ENCODE results near the gene GORAB. TPM values are rescaled to one million over a fixed set of nuclear protein-coding genes. Genes with fewer than 3 reads are reported as not detected.

GORAB gene
- total RNA-seq, 1 donor from 2014 or later, result 10.5 TPM

GRCh38 chr1:170538687-170539086 is 6.7 kb downstream of the GORAB start:
- no peak overlapping the region for H3K4me3 Mint-ChIP-seq
- H3K4me1 Mint-ChIP-seq, result peaks cover 16% of the 10 kb centered on the region
- DNase-seq (ENCODE audit: low read depth, low spot score), result no peak
- H3K9me3 Mint-ChIP-seq, result no peaks in the 10 kb centered on the region
- H3K27me3 Mint-ChIP-seq (ENCODE audit: low read depth), result no peaks in the 10 kb centered on the region
- no peak overlapping the region for H3K27ac Mint-ChIP-seq (ENCODE audit: unreplicated experiment)
- H3K36me3 Mint-ChIP-seq (ENCODE audit: low read depth), result peaks cover 20% of the 10 kb centered on the region
- TF ChIP-seq CTCF (conservative IDR thresholded peaks at IDR 0.05), result no peak

- Mint-ChIP-seq H3K27ac (ENCODE audit: unreplicated experiment) (no peak overlapping the region), H3K4me3 (no peak overlapping the region), H3K4me1 (peaks cover 16% of the 10 kb centered on the region), H3K36me3 (ENCODE audit: low read depth) (peaks cover 21% of the 10 kb centered on the region), H3K9me3 (no peaks in the 10 kb centered on the region), H3K27me3 (ENCODE audit: low read depth) (no peaks in the 10 kb centered on the region)
- TF ChIP-seq CTCF (conservative IDR thresholded peaks at IDR 0.05), result no peak
- no peak for DNase-seq (ENCODE audit: low read depth, low spot score)
Measured at GRCh38 chr1:170539154-170539553, 7.2 kb downstream of the GORAB start.

GRCh38 chr1:170544624-170545023 is 12.7 kb downstream of the GORAB start:
- Mint-ChIP-seq H3K27ac (ENCODE audit: unreplicated experiment) (no peak overlapping the region), H3K4me3 (no peak overlapping the region), H3K27me3 (ENCODE audit: low read depth) (no peaks in the 10 kb centered on the region), H3K36me3 (ENCODE audit: low read depth) (peaks cover 30% of the 10 kb centered on the region), H3K9me3 (peaks cover 4% of the 10 kb centered on the region), H3K4me1 (no peaks in the 10 kb centered on the region)
- TF ChIP-seq CTCF (conservative IDR thresholded peaks at IDR 0.05), result no peak
- no peak for DNase-seq (ENCODE audit: low read depth, low spot score)

GRCh38 chr1:170545476-170545875 is 13.5 kb downstream of the GORAB start:
- H3K27ac Mint-ChIP-seq (ENCODE audit: unreplicated experiment), result no peak overlapping the region
- DNase-seq (ENCODE audit: low read depth, low spot score), result no peak
- H3K9me3 Mint-ChIP-seq, result peaks cover 4% of the 10 kb centered on the region
- no peaks in the 10 kb centered on the region for H3K4me1 Mint-ChIP-seq
- H3K4me3 Mint-ChIP-seq, result no peak overlapping the region
- TF ChIP-seq CTCF (conservative IDR thresholded peaks at IDR 0.05), result no peak
- no peaks in the 10 kb centered on the region for H3K27me3 Mint-ChIP-seq (ENCODE audit: low read depth)
- peaks cover 25% of the 10 kb centered on the region for H3K36me3 Mint-ChIP-seq (ENCODE audit: low read depth)

- Mint-ChIP-seq H3K27me3 (ENCODE audit: low read depth) (no peaks in the 10 kb centered on the region), H3K36me3 (ENCODE audit: low read depth) (peaks cover 27% of the 10 kb centered on the region), H3K4me3 (no peak overlapping the region), H3K27ac (ENCODE audit: unreplicated experiment) (no peak overlapping the region), H3K9me3 (peaks cover 4% of the 10 kb centered on the region), H3K4me1 (no peaks in the 10 kb centered on the region)
- no peak for TF ChIP-seq CTCF (conservative IDR thresholded peaks at IDR 0.05)
- no peak for DNase-seq (ENCODE audit: low read depth, low spot score)
Measured at GRCh38 chr1:170547255-170547654, 15.3 kb downstream of the GORAB start.

GRCh38 chr1:170548497-170548896 is 16.5 kb downstream of the GORAB start:
- no peaks in the 10 kb centered on the region for H3K4me1 Mint-ChIP-seq
- peaks cover 4% of the 10 kb centered on the region for H3K9me3 Mint-ChIP-seq
- no peaks in the 10 kb centered on the region for H3K27me3 Mint-ChIP-seq (ENCODE audit: low read depth)
- TF ChIP-seq CTCF (conservative IDR thresholded peaks at IDR 0.05), result no peak
- no peak overlapping the region for H3K27ac Mint-ChIP-seq (ENCODE audit: unreplicated experiment)
- DNase-seq (ENCODE audit: low read depth, low spot score), result no peak
- H3K4me3 Mint-ChIP-seq, result no peak overlapping the region
- H3K36me3 Mint-ChIP-seq (ENCODE audit: low read depth), result peaks cover 26% of the 10 kb centered on the region

Data from neural crest cell (in vitro differentiated cells).